Kidney (tissue), 14 donors: Measurements from ENCODE around the gene CHST10. TPM values are rescaled to one million over a fixed set of nuclear protein-coding genes. Genes with fewer than 3 reads are reported as not detected.

Experiments used
- DNase-seq, 5 donors: peaks; one replicate each; pipeline ENCODE4 v3.0.0-alpha.2; 2013 to 2020
- FAIRE-seq: peaks from 2 replicates; lab custom pipeline; 2012; peaks lifted over from hg19 to GRCh38; lab: Jason Lieb, UNC
- H3K27ac ChIP-seq, 2 donors: one replicate each; pipeline ENCODE4 v1.7.0; 2013; ENCODE audit warnings: low read depth in 2 of 2, low read length in 2 of 2, inconsistent platforms in 1 of 2
- H3K27me3 ChIP-seq: one replicate; pipeline ENCODE4 v1.7.1; 2013; ENCODE audit warnings: low read length, inconsistent platforms; ENCODE audit not compliant: control insufficient read depth, insufficient read depth
- H3K36me3 ChIP-seq, 3 donors: one replicate each; pipeline versions ENCODE4 v1.7.0 to v1.7.1; 2013; ENCODE audit warnings: low read length in 3 of 3, control low read depth in 1 of 3, inconsistent platforms in 1 of 3; ENCODE audit not compliant: insufficient read depth in 3 of 3, control insufficient read depth in 2 of 3
- H3K4me1 ChIP-seq, 3 donors: one replicate each; pipeline versions ENCODE4 v1.7.0 to v1.7.1; 2013; ENCODE audit warnings: low read length in 3 of 3, inconsistent platforms in 1 of 3, low read depth in 1 of 3; ENCODE audit not compliant: control insufficient read depth in 2 of 3, insufficient read depth in 2 of 3
- H3K4me3 ChIP-seq, 3 donors: one replicate each; pipeline versions ENCODE4 v1.7.0 to v1.8.1; 2013; ENCODE audit warnings: low read length in 3 of 3, control low read depth in 1 of 3, inconsistent platforms in 1 of 3
- H3K9ac ChIP-seq, 3 donors: one replicate each; pipeline versions ENCODE4 v1.7.0 to v1.7.1; 2013; ENCODE audit warnings: low read length in 3 of 3, control low read depth in 1 of 3, inconsistent platforms in 1 of 3
- H3K9me3 ChIP-seq, 3 donors: one replicate each; pipeline versions ENCODE4 v1.7.0 to v1.7.1; 2013; ENCODE audit warnings: low read length in 3 of 3, control low read depth in 1 of 3, inconsistent platforms in 1 of 3; ENCODE audit not compliant: control insufficient read depth in 2 of 3, insufficient read depth in 1 of 3
- intact Hi-C: fragments of 100-400 bp; cut with DNase I; formaldehyde crosslinking; loops from one replicate; pipeline ENCODE4 v1.11.1; 2022
- polyA plus RNA-seq: library from polyadenylated mRNA; stranded (reverse); fragments of 350-450 nt; fragmentation: Illumina TruSeq; extraction: RNeasy Lipid Tissue Mini Kit (QIAGEN cat#74804); gene quantifications from one replicate; pipeline ENCODE4 v1.2.3, GENCODE V29; 2014; ENCODE audit warnings: low read depth, low replicate concordance; ENCODE audit not compliant: insufficient read depth
- total RNA-seq: library from RNA; stranded (reverse); fragmentation: NEBNext Ultra II Directional; extraction: Animal tissue kit (Norgen Biotek cat#: 25700); gene quantifications from one replicate; pipeline ENCODE4 v1.2.1, GENCODE V29; 2021
- TF ChIP-seq, protein P1 (sequence below): IDR thresholded peaks from 3 replicates; pipeline ENCODE4 v1.5.1; 2012; ENCODE audit warnings: mild to moderate bottlenecking, moderate library complexity, borderline replicate concordance; ENCODE audit not compliant: insufficient read depth; ENCODE audit errors: extremely low read depth
- donor health status: control.
- donor health status: control.
- donor health status: control.
- donor health status: control.
- donor health status: control.
- donor health status: DM: yes; HTN: yes; CAD: no.
- donor health status: Normal renal cell carcinoma (clear cell type).

CHST10 gene
- total and polyA plus RNA-seq, 2 donors from 2014 or later, result 6.2 to 7.1 TPM

DNA sequence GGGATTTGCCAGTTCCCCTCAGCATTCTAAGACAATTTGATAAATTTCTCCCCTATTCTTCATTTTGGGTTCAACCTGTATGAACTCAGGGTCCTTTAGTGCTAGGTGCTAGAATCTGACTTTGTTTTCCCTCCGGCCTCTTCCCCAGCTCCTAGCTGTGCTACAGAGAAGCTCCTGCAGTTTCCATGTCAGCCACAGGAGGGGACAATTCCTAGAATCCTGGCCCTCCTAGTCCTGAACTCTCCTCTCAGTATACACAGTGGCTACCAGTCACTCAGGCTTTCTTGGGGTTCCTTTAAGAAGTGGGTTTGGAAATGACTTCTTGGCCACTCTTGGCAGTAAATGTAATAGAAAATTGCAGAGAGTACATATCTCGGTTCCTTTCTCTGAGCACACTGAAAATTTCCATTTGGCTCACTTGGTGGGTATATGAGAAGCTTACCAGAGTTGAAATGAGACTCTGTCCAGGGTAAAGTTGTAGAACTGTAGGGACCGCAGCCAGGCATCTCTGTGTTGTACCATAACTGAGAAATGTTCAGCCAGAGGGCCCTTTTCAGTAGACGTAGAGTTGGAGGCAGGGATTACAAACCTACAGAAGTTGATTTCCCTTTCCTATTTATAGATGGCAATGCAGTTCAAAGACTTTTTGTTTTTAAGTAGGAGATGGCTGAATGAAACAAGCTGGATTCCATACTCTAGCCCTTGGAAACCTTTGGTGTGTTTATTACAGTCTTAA lies 5.0 kb upstream of the CHST10 start:
- H3K27ac ChIP-seq, result no peak overlapping the region
- no peaks in the 10 kb centered on the region for H3K27me3 ChIP-seq
- no peaks in the 10 kb centered on the region for H3K9me3 ChIP-seq
- no peaks in the 10 kb centered on the region for H3K36me3 ChIP-seq
- no peak overlapping the region for H3K4me3 ChIP-seq
- no peak for FAIRE-seq
- DNase-seq, result peak in 2 of 5 donors; percentile 33 to 49
- intact Hi-C loops, result no loop called here
- no peak overlapping the region for H3K9ac ChIP-seq
- H3K4me1 ChIP-seq, result no peaks in the 10 kb centered on the region
- TF ChIP-seq, protein P1, sequence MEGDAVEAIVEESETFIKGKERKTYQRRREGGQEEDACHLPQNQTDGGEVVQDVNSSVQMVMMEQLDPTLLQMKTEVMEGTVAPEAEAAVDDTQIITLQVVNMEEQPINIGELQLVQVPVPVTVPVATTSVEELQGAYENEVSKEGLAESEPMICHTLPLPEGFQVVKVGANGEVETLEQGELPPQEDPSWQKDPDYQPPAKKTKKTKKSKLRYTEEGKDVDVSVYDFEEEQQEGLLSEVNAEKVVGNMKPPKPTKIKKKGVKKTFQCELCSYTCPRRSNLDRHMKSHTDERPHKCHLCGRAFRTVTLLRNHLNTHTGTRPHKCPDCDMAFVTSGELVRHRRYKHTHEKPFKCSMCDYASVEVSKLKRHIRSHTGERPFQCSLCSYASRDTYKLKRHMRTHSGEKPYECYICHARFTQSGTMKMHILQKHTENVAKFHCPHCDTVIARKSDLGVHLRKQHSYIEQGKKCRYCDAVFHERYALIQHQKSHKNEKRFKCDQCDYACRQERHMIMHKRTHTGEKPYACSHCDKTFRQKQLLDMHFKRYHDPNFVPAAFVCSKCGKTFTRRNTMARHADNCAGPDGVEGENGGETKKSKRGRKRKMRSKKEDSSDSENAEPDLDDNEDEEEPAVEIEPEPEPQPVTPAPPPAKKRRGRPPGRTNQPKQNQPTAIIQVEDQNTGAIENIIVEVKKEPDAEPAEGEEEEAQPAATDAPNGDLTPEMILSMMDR, result peak; percentile 32

DNA sequence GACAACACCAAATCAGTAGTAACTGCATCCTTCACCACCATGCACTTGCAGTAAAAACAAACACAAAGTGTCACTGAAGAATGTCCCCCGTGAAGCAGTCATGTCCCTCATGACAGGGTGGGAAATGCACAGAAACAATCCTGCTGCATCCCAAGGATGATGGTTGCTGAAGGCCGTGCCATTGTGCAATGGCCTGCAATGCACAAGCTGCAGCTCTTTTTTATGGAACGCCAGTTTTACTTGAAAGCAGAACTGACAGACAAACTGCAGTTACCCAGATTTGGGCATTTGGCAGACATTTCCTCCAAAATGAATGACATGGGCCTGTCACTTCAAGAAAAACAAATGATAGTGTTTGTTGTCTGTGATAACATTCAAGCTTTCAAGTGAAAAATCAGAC lies 2.4 kb upstream of the CHST10 start:
- Histone ChIP-seq H3K27me3 (no peaks in the 10 kb centered on the region), H3K9ac (no peak overlapping the region), H3K36me3 (no peaks in the 10 kb centered on the region), H3K4me1 (peaks cover 0 to 6% (median 5%) of the 10 kb centered on the region in 3 donors), H3K27ac (no peak overlapping the region), H3K9me3 (no peaks in the 10 kb centered on the region), H3K4me3 (no peak overlapping the region)
- DNase-seq (no peak), FAIRE-seq (no peak)
- TF ChIP-seq, protein P1, result no peak
- intact Hi-C loops, result no loop called here

DNA sequence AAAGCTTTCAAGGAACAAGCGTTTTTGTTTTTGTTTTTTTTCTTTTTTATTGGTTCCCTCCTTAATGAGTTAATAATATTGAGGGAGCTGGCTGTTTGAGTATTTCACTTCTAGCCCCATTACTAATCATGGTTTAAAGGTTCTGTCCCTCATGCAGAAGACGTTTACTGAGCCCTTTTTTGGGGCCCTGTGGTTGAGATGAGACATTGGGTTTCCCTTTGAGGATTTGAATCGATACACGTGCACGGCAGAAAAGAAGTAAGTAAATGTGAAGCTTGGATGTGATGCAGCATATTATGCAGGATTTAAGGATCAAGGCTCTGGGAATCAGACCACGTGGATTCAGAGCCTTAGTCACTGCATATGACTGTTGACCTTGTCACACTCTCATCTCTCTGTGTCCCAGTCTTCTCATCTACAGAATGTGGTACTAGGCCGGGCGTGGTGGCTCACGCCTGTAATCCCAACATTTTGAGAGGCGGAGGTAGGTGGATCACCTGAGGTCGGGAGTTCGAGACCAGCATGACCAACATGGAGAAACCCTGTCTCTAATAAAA lies 1.0 kb upstream of the CHST10 start:
- intact Hi-C loops, result no loop called here
- H3K9me3 ChIP-seq, result no peaks in the 10 kb centered on the region
- no peaks in the 10 kb centered on the region for H3K27me3 ChIP-seq
- no peak overlapping the region for H3K27ac ChIP-seq
- DNase-seq (no peak), FAIRE-seq (no peak)
- no peak overlapping the region for H3K9ac ChIP-seq
- H3K4me1 ChIP-seq, result peaks cover 0 to 6% (median 5%) of the 10 kb centered on the region in 3 donors
- H3K36me3 ChIP-seq, result no peaks in the 10 kb centered on the region
- TF ChIP-seq, protein P1, result no peak
- no peak overlapping the region for H3K4me3 ChIP-seq
